ENCODE data around the gene ASTL.

The ASTL gene

GRCh38 chr2:96082211-96083063 is 55.9 kb downstream of the ASTL start:
- no peak overlapping the region for H3K4me3 ChIP-seq (replicated peaks in 1 of 2; ENCODE audit: low read depth in 2 of 2, low read length in 2 of 2)
- no peak for TF ChIP-seq CTCF (IDR thresholded peaks at IDR 0.05; ENCODE audit: low read depth, low read length)
- DNase-seq (ENCODE audit: low read depth in 2 of 2) = no peak

- H3K4me3 ChIP-seq (replicated peaks in 1 of 2; ENCODE audit: low read depth in 2 of 2, low read length in 2 of 2) = no peak overlapping the region
- TF ChIP-seq CTCF (IDR thresholded peaks at IDR 0.05; ENCODE audit: low read depth, low read length) = no peak
- DNase-seq (ENCODE audit: low read depth in 2 of 2) = no peak
These were observed 57.3 kb downstream of the ASTL start for GRCh38 chr2:96081042-96081441.

GRCh38 chr2:96075199-96075771 is 63.0 kb downstream of the ASTL start:
- no peak for DNase-seq (ENCODE audit: low read depth in 2 of 2)
- H3K4me3 ChIP-seq (replicated peaks in 1 of 2; ENCODE audit: low read depth in 2 of 2, low read length in 2 of 2) = no peak overlapping the region
- no peak for TF ChIP-seq CTCF (IDR thresholded peaks at IDR 0.05; ENCODE audit: low read depth, low read length)

GRCh38 chr2:96074156-96074555 is 64.1 kb downstream of the ASTL start:
- DNase-seq (ENCODE audit: low read depth in 2 of 2) = no peak
- TF ChIP-seq CTCF (IDR thresholded peaks at IDR 0.05; ENCODE audit: low read depth, low read length) = no peak
- no peak overlapping the region for H3K4me3 ChIP-seq (replicated peaks in 1 of 2; ENCODE audit: low read depth in 2 of 2, low read length in 2 of 2)

- TF ChIP-seq CTCF (IDR thresholded peaks at IDR 0.05; ENCODE audit: low read depth, low read length) = no peak
- no peak for DNase-seq (ENCODE audit: low read depth in 2 of 2)
These were observed 65.0 kb downstream of the ASTL start for GRCh38 chr2:96073170-96073775.

More at GRCh38 chr2:96073170-96073775, 65.0 kb downstream of the ASTL start:
- H3K4me3 ChIP-seq (replicated peaks in 1 of 2; ENCODE audit: low read depth in 2 of 2, low read length in 2 of 2) = no peak overlapping the region

Measured in cardiac fibroblast (primary cell).